Measurements from ENCODE around the gene TENT5C. TPM values are rescaled to one million over a fixed set of nuclear protein-coding genes. Genes with fewer than 3 reads are reported as not detected.

TENT5C gene
- total RNA-seq, 1 donor from 2014 or later = 59.3 TPM

DNA sequence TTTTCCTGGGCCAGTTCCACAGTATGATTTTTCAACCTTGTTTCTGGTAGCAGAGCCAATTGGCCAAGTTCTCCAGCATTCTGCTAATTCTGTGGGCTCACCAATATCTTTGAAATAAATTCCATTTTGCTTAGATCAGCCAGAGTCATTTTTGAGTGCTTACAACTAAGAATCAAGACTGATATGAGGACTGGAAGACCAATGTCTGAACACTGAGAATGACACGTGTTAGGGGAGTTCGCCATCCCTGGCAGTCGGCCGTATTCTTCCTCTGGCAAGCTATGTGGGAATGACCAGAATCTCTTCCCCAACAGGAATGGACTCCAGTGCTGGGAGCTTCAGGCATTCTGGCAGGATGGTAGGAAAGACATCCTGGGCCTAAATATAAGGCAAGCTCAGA is 4.9 kb upstream of the TENT5C start:
- ATAC-seq (ENCODE audit: low read depth) (no peak), DNase-seq (no peak)
- Mint-ChIP-seq H3K4me3 (no peak overlapping the region), H3K36me3 (ENCODE audit: low read depth) (peaks cover 5% of the 10 kb centered on the region), H3K27ac (no peak overlapping the region), H3K4me1 (peaks cover 23% of the 10 kb centered on the region), H3K27me3 (no peaks in the 10 kb centered on the region), H3K9me3 (no peaks in the 10 kb centered on the region)
- CTCF ChIA-PET = interaction anchor here (0.8 kb wide), 1 partner anchor 157 kb away, joined by 3 read pairs; no protein-coding TSS in a partner anchor
- intact Hi-C loops (cut with micrococcal nuclease) = loop anchor here (10.0 kb wide), 2 partner anchors 1046 to 1226 kb away; partner anchors contain the start of gene ATP1A1
- TF ChIP-seq, protein P1, sequence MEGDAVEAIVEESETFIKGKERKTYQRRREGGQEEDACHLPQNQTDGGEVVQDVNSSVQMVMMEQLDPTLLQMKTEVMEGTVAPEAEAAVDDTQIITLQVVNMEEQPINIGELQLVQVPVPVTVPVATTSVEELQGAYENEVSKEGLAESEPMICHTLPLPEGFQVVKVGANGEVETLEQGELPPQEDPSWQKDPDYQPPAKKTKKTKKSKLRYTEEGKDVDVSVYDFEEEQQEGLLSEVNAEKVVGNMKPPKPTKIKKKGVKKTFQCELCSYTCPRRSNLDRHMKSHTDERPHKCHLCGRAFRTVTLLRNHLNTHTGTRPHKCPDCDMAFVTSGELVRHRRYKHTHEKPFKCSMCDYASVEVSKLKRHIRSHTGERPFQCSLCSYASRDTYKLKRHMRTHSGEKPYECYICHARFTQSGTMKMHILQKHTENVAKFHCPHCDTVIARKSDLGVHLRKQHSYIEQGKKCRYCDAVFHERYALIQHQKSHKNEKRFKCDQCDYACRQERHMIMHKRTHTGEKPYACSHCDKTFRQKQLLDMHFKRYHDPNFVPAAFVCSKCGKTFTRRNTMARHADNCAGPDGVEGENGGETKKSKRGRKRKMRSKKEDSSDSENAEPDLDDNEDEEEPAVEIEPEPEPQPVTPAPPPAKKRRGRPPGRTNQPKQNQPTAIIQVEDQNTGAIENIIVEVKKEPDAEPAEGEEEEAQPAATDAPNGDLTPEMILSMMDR (IDR thresholded peaks at IDR 0.05) = no peak
- POLR2A ChIA-PET = interaction anchor here (1.6 kb wide), 1 partner anchor 73 kb away, joined by 4 read pairs; no protein-coding TSS in a partner anchor

GRCh38 chr1:117602862-117603261 is 3.0 kb upstream of the TENT5C start:
- POLR2A ChIA-PET = interaction anchor here (0.7 kb wide), 1 partner anchor 68 kb away, joined by 3 read pairs; no protein-coding TSS in a partner anchor
- intact Hi-C loops (cut with micrococcal nuclease) = loop anchor here (10.0 kb wide), 2 partner anchors 1048 to 1228 kb away; partner anchors contain the start of gene ATP1A1
- CTCF ChIA-PET = interaction anchor here (0.9 kb wide), 1 partner anchor 68 kb away, joined by 3 read pairs; no protein-coding TSS in a partner anchor
- Mint-ChIP-seq H3K36me3 (ENCODE audit: low read depth) (peaks cover 17% of the 10 kb centered on the region), H3K27ac (no peak overlapping the region), H3K27me3 (no peaks in the 10 kb centered on the region), H3K4me1 (peaks cover 19% of the 10 kb centered on the region), H3K9me3 (no peaks in the 10 kb centered on the region), H3K4me3 (no peak overlapping the region)
- no peak for ATAC-seq (ENCODE audit: low read depth)
- TF ChIP-seq, protein P1 (IDR thresholded peaks at IDR 0.05) = no peak
- DNase-seq = no peak

DNA sequence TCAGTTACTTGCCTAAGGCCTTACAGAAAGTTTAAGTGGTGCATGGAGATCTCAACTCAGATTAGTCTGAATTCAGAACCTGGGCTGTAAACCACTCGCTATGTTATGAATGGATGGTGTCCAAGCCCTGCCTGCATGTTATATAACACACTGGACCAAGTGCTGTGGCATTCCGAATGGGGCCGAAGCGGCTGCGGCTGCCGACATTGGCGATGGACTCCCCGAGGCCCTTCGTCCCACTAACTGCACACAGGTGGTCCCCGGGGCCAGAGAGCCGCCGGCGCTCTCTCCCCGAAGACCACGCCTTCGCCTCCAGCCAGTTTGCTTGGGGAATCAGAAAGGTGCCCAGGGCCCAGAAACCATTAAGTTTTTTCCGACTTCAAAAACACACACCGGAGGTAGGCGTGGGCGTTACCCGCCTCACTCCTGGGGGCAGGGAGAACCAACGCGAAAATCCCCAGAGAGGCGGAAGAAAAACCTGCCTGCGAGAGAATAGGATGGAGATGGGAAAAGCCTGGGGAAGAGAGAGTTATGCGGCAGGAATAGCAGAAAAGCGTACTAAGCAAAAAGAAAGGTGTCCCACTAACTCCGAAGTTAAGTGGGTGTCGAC is 579 bp upstream of the TENT5C start:
- ChIA-PET CTCF (interaction anchor here (2.7 to 5.2 kb wide), 2 partner anchors 68 to 149 kb away, joined by 29 to 60 read pairs; no protein-coding TSS in a partner anchor), POLR2A (interaction anchor here (1.0 to 40.7 kb wide), 7 partner anchors 9 to 238 kb away, joined by 3 to 1269 read pairs (median 24); partner anchors contain the start of gene MAN1A2)
- Mint-ChIP-seq H3K27ac (peak overlapping the region; percentile 99), H3K36me3 (ENCODE audit: low read depth) (peaks cover 38% of the 10 kb centered on the region), H3K9me3 (no peaks in the 10 kb centered on the region), H3K27me3 (no peaks in the 10 kb centered on the region), H3K4me1 (peaks cover 43% of the 10 kb centered on the region), H3K4me3 (peak overlapping the region; percentile 99)
- ATAC-seq (ENCODE audit: low read depth) (peak; percentile 45), DNase-seq (no peak)
- TF ChIP-seq, protein P1 (IDR thresholded peaks at IDR 0.05) = no peak
- intact Hi-C loops (cut with micrococcal nuclease) = loop anchor here (1.0 to 10.0 kb wide), 8 partner anchors 59 to 1230 kb away; partner anchors contain the start of genes ATP1A1, GDAP2, TTF2 and WDR3

- Mint-ChIP-seq H3K27ac (peak overlapping the region; percentile 93), H3K4me3 (peak overlapping the region; percentile 99), H3K4me1 (peaks cover 56% of the 10 kb centered on the region), H3K9me3 (no peaks in the 10 kb centered on the region), H3K27me3 (no peaks in the 10 kb centered on the region), H3K36me3 (ENCODE audit: low read depth) (peaks cover 50% of the 10 kb centered on the region)
- intact Hi-C loops (cut with micrococcal nuclease) = loop anchor here (1.0 to 10.0 kb wide), 8 partner anchors 8 to 1232 kb away; partner anchors contain the start of genes ATP1A1, GDAP2 and WDR3
- TF ChIP-seq, protein P1 (IDR thresholded peaks at IDR 0.05) = no peak
- peak; percentile 47 for DNase-seq
- ATAC-seq (ENCODE audit: low read depth) = peak; percentile 6
- CTCF ChIA-PET = interaction anchor here (1.0 to 5.2 kb wide), 7 partner anchors 10 to 147 kb away, joined by 3 to 60 read pairs (median 3); no protein-coding TSS in a partner anchor
- POLR2A ChIA-PET = interaction anchor here (0.7 to 40.7 kb wide), 13 partner anchors 11 to 1234 kb away, joined by 3 to 1269 read pairs (median 4); partner anchors contain the start of genes ATP1A1, GDAP2, MAN1A2 and WDR3
Measured at GRCh38 chr1:117606649-117607430, 992 bp downstream of the TENT5C start.

Measured in activated B cell treated with CpG ODN at 0.5 μM for 24 hours (primary cell).